GM12875 (cell line): ENCODE data around the gene RAP1GDS1.
"Not testable (repeated sequence)": the region's sequence is repeated elsewhere in the genome, so short reads cannot be mapped to it uniquely, and the experiment has no call there.

ENCODE experiments used
- H3K4me3 ChIP-seq: one replicate; pipeline ENCODE4 v1.5.1; 2011; ENCODE audit warnings: low read depth, low read length, control low read depth
- CTCF ChIP-seq: IDR thresholded peaks from 2 replicates; pipeline ENCODE4 v1.5.1; 2011; ENCODE audit warnings: low read depth, mild to moderate bottlenecking, control low read depth, inconsistent platforms, low read length, moderate library complexity, borderline replicate concordance; ENCODE audit not compliant: insufficient read depth

RAP1GDS1 gene

DNA sequence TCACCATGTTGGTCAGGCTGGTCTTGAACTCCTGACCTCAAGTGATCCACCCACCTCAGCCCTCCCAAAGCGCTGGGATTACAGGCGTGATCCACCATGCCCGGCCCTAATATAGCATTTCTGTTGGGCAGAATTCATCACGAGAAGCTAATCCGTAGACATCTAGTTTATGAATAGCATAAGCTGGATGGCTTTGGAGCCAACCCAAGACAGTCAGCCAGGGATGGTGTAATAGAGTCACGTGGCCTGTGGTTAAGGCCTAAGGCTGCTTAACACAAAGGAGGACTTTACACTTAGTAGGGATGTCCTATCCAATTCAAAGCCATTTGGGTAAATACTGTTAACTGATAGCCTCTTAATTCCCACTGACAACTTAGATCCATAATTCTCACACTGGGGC is 173.6 kb downstream of the RAP1GDS1 start:
- no peak for TF ChIP-seq CTCF
- no peak overlapping the region for H3K4me3 ChIP-seq

DNA sequence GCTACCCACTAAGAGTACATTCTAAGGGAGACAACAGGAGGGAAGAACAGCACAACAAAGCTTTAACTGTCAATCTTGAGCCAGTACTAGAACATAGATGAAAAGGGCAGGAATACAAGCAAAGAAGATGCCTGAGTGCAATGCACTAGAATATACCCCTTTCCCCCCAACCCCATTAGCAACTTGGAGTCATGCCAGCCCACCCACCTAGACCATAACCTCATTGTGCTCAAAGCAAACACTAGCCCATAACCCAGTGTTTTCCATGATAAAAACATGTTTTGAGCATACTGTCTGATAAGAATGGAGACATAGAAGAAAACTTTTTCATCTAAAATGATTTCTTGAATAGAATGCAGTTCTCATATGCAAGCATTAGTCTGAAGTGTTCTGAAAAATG is 183.2 kb downstream of the RAP1GDS1 start:
- TF ChIP-seq CTCF, result no peak
- H3K4me3 ChIP-seq, result no peak overlapping the region

DNA sequence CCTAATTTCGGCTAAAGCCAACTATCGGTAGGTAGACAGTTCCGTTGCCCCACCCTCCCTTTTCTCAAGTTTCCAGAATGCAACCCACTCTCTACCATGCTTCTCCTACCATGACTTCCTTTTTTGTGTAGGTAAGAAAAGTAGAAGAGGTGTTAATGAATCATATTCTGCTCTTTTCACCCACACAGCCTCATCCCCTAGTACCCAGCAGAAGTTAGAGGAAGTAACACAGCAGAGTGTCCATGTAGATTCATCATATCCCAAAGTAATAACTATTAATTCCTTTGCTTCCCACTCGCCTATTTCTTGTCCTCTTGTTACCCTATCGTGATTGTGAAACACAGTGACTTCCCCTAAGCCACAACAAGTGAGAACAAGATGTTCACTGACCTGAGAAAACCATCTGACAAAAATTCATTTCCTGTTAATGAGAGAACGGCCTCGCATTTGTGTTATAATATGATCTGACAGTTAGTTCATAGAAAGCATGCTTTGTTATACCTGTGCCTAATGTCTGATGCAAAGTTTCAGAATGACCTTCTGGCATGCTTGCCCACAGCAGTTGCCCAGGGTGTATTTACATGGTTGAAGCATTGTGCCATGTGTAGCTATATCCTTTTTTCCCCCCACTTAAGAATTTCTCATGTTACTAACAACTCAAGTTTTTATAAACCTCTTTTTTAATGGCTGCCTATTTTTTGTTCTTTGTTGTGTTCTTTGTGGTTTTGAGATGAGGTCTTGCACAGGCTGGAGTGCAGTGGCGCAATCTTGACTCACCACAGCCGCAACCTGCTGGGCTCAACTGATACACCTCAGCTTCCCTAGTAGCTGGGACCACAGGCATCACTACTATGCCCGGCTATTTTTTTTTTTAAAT is 185.6 kb downstream of the RAP1GDS1 start:
- no peak overlapping the region for H3K4me3 ChIP-seq
- TF ChIP-seq CTCF, result no peak

DNA sequence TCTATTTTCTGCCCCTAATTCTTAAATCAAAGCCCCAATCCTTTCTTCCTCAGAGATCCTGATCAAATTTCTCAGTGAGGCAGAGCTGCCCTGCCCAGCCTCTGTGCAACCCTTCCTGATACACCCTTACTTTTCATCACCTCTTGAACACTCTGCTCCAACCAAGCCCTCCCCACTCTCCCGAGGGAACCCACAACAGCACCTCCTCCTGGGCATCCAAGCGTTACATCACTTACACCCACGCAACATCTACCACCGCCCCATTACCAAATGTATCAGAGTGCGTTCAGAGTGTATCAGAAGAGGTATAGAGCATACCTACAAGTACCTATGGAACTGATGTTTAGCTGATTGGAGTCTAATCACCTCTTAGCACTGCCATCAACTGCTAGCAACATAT is 186.5 kb downstream of the RAP1GDS1 start:
- no peak for TF ChIP-seq CTCF
- no peak overlapping the region for H3K4me3 ChIP-seq

DNA sequence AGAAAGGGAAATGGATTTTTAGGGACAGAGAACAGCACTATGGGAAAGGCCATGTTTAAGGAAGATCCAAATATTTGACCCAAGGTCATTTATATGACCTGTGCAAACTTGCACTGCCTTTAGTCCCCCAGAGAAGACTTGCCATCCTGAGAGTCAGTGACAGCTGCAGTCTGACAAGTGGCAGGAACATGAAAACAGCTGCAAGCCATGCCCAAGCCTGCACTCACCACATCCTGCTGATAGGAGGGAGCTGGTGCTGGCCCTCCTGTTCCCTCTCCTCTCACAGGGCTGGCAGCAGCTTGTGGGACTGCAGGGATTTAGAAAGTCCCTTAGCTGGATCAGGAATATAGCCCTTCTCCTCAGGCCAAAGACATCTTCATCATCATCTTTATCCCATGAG is 187.7 kb downstream of the RAP1GDS1 start:
- no peak for TF ChIP-seq CTCF
- H3K4me3 ChIP-seq, result no peak overlapping the region

- H3K4me3 ChIP-seq, result no peak overlapping the region
- TF ChIP-seq CTCF, result no peak
Measured at GRCh38 chr4:98452091-98452490, 190.9 kb downstream of the RAP1GDS1 start.

DNA sequence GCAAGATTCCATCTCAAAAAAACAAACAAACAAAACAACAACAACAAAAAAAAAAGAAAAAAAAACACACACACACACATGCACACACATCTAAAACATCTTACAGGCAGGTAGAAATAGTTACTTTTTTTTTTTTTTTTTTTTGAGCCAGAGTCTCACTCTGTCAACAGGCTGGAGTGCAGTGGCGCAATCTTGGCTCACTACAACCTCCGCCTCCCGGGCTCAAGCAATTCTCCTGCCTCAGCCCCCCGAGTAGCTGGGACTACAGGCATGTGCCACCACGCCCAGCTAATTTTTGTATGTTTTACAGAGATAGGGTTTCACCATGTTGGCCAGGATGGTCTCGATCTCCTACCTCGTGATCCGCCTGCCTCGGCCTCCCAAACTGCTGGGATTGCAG is 196.2 kb downstream of the RAP1GDS1 start:
- not testable (repeated sequence) for H3K4me3 ChIP-seq

- not testable (repeated sequence) for H3K4me3 ChIP-seq
Measured at GRCh38 chr4:98461121-98461865, 200.1 kb downstream of the RAP1GDS1 start.
